ENCODE measurements around the gene SLC26A11.
A peak's percentile ranks its signal among the peaks of the same experiment; 100 is the strongest.

The SLC26A11 gene

DNA sequence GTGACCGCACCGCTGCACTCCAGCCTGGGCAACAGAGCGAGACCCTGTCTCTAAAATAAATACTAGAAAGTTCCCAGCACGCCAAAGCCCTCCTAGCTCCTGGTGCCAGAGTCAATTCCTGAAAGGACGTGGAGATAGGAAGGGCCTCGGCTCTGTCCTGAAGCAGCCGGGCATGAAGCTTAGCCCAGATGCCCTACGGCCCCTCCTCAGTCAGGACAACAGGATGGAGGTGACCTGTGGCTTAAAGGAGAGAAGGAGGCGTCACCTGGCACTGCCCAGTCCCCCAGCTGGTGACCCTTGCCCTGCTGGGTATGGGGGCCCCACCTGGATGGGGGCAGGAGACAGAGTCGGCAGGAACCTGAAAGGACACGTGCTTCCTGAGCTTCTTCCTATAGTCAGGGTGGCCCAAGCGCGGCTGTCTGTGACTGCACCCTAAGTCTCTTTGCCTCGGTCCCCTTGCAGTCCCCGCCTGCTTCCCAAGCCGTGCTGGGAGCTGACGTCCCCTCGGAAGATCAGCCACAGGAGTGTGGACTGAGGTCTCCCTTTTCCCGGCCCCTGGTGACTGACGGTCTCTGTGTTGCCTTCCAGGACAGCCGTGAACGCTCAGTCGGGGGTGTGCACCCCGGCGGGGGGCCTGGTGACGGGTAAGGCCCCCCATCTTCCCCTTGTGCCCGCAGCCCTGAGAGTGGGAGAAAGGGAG lies 25.5 kb downstream of the SLC26A11 start:
- no peak for DNase-seq

DNA sequence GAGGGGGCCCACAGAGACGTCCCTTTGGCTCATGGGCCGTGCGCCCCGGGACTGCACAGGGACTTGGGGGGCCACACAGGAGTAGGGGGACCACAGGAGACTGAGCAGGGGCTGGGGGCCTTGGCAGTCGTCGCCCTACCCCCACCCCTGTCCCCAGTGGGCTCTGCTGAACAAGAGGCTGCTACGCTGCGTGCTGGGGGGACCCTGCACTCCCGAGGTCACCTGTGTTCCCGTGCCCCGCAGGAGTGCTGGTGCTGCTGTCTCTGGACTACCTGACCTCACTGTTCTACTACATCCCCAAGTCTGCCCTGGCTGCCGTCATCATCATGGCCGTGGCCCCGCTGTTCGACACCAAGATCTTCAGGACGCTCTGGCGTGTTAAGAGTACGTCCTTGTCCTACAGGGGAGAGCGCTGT lies 26.0 kb downstream of the SLC26A11 start:
- no peak for DNase-seq

GRCh38 chr17:80246726-80247125 lies 26.5 kb downstream of the SLC26A11 start:
- DNase-seq: no peak

GRCh38 chr17:80247561-80247960 lies 27.3 kb downstream of the SLC26A11 start:
- no peak for DNase-seq

DNA sequence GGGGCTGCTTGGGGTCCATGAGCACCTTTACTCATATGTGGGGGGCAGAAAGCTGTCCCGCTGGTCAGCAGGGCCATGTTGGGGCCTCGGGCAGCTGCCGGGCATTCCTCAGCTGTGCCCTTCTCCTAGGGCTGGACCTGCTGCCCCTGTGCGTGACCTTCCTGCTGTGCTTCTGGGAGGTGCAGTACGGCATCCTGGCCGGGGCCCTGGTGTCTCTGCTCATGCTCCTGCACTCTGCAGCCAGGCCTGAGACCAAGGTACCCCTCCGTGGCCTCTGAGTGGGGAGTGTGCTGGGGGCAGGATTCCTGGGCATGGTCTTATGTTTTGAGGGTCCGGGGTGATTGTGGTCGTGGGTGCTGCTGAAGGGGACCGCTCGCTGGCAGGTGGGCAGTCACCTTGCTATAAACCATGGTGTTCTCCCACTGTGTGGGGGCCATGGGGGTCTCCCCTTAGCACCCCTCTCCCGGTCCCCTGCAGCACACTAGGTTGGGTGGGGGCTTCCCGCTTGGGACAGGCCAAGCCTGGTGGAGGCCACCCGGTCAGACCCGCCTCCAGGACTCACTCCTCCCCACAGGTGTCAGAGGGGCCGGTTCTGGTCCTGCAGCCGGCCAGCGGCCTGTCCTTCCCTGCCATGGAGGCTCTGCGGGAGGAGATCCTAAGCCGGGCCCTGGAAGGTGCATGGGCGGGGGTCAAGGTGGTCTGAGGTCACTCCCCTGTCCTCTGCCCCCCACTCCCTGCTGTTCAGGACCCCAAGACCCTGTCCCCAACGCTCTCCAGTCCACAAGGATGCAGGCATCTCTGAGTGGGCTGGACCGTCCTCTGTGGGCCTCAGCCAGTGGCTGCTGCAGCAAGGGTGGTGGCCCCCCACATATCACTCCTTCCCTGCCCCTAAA lies 28.0 kb downstream of the SLC26A11 start:
- DNase-seq: no peak

DNA sequence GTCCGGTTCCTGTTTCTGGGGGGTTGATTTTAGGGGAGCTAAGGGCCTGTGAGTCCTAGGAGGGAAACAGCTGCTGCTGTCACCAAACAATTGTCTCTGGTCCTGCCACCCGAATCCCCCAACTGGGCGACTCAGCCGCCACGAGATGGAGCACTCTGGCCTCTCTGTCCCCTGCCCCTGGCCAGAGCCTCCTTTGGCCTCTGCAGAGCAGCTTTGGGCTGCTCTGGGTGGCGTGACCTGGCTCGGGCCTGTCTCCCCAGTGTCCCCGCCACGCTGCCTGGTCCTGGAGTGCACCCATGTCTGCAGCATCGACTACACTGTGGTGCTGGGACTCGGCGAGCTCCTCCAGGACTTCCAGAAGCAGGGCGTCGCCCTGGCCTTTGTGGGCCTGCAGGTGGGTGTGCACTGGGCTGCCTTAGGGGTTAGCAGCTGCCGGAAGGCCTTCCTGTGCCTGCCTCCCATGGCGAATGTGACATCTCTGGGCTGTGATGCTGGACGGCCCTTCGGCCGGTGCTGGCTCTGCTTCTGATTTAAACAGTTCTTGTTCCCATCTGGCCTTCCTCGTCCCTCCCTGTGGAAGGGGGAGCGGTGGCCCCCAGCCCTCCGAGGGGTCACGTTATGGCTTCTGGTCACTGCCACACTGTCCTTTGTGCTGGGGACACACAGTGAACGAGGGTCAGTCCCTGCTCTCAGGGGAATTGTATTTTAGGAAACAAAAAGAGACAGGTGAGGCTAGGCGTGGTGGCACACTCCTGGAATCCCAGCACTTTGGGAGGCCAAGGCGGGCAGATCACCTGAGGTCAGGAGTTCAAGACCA lies 28.9 kb downstream of the SLC26A11 start:
- DNase-seq: no peak

DNA sequence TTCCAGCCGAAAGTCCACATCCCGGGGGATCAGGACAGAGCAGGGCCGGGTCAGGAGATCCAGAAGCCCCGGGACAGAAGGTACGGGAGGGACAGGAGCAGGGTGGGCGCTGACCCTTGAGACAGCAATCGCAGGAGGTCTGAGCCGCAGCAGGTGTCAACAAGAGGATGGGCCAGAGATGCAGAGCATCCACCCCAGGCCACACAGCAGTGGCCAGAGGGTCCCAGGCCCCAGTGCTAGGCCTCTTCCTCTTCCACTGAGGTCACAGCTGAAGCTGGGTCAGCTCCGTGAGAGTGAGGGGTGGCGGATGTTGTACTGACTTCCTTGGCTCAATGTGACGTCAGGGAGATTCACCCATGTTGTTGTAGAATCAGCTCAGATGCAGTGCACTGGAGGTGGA lies 31.7 kb downstream of the SLC26A11 start:
- no peak for DNase-seq

DNA sequence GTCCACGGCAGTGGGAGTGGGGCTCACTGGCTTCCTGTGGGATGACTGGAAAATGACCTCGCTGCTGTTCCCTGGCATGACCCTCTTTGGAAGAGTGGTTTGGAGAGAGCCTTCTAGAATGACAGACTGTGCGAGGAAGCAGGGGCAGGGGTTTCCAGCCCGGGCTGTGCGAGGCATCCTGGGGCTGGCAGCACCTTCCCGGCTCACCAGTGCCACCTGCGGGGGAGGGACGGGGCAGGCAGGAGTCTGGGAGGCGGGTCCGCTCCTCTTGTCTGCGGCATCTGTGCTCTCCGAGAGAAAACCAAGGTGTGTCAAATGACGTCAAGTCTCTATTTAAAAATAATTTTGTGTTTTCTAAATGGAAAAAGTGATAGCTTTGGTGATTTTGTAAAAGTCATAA lies 32.6 kb downstream of the SLC26A11 start:
- DNase-seq: peak in 1 of 2 donors; percentile 29

DNA sequence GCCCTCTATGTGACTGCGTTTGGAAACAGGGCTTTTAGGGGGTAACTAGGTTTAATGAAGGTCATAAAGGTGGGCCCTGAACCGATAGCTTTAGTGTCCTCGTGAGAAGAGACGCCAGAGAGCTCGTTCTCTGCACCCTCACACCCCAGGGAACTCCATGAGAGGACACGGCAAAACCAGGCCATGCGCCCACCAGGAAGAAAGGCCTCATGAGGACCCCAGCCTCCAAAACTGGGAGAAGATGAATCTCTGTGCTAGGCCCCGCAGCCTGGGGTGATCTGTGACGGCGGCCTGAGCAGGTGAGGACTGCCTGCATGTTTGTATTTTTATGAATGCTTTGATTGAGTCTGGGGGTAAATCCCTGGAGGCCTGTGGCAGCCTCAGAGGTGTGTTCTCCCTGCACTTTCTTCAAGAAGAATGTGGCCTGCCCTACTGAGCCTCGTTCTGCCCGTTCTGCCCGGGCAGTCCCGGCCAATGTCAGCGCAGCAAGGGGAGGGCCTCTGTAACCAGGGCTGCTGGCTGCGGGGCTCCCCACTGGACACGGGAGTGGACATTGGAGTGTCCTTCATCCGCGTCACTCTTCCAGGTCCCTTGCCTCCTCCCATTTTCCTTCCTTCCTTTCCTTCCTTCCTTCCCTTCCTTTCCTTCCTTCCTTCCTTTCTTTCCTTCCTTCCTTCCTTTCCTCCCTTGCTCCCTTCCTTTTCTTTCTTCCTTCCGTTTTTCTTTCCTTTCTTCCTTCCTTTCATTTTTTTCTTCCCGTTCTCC lies 33.6 kb downstream of the SLC26A11 start:
- no peak for DNase-seq

DNA sequence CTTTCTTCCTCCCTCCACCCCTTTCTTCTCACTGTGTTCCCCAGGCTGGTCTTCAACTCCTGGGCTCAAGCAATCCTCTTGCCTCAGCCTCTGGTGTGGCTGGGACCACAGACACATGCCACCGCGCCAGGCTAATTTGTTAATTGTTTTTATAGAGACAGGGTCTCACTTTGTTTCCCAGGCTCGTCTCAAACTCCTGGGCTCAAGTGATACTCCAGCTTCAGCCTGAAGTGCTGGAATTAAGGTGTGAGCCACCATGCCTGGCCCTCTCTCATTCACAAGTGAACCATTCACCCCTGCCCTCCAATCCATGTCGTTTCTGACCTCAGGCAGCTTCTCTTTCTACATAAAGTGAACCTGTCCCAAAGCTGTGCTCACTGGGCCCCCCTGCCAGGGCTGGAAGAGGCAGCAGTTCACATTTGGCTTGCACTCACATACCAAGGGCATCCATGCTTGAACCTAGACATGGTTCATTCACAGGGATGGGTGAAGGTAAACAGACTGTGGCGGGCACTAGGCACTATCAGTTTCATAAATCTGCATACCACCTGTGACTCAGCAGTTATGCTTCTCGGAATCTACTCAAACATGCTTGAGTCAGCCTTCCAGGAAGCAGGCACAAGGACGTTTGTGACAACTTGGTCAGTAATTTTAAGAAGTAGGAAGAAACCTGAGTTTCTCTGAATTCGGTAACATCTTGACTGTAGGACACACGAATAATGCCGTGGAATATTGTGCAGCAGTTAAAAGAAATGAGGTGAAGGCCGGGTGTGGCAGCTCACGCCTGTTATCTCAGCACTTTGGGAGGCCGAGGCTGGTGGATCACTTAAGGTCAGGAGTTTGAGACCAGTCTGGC lies 34.4 kb downstream of the SLC26A11 start:
- DNase-seq: peak; percentile 74 to 84

DNA sequence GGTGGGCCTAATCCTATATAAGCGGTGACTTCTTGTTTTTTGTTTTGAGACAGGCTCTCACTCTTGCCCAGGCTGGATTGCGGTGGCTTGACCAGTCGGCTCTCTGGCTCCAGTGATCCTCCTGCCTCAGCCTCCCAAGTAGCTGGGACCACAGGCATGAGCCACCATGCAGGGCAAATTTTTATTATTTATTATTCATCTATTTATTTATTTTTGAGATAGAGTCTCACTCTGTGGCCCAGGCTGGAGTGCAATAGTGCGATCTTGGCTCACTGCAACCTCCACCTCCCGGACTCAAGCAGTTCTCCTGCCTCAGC lies 35.8 kb downstream of the SLC26A11 start:
- DNase-seq: no peak

GRCh38 chr17:80257716-80258213 lies 37.5 kb downstream of the SLC26A11 start:
- DNase-seq: no peak

- peak in 1 of 2 donors; percentile 36 for DNase-seq
These were observed 38.1 kb downstream of the SLC26A11 start for GRCh38 chr17:80258296-80258695.

GRCh38 chr17:80259457-80260068 lies 39.3 kb downstream of the SLC26A11 start:
- DNase-seq: no peak

GRCh38 chr17:80260069-80260535 lies 39.9 kb downstream of the SLC26A11 start:
- DNase-seq: peak; percentile 57 to 80

DNA sequence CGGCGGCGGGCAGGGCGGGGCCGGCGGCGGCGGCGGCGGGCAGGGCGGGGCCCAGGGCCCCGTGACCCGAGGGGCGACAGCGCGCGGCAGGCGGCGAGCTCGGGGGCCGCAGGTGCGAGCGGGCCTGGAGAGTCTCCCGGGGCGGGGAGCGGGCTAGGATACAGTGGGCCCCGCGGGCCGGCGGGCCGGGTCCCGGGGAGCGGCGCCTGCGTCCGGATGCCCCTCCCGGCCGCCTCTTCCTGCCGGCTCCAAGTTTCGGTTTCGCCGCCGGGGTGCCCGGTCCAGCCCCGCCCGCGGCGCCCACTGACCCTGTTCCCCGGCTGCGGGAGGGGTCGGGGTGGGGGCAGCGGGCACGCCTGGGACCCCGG lies 40.5 kb downstream of the SLC26A11 start, which contains the start of gene RNF213:
Gene RNF213, plus strand, starts transcription at position 62 of the 368 bp plus-strand sequence. CDS start 2,830 bp downstream, outside the sequence.
- peak; percentile 30 to 47 for DNase-seq

DNA sequence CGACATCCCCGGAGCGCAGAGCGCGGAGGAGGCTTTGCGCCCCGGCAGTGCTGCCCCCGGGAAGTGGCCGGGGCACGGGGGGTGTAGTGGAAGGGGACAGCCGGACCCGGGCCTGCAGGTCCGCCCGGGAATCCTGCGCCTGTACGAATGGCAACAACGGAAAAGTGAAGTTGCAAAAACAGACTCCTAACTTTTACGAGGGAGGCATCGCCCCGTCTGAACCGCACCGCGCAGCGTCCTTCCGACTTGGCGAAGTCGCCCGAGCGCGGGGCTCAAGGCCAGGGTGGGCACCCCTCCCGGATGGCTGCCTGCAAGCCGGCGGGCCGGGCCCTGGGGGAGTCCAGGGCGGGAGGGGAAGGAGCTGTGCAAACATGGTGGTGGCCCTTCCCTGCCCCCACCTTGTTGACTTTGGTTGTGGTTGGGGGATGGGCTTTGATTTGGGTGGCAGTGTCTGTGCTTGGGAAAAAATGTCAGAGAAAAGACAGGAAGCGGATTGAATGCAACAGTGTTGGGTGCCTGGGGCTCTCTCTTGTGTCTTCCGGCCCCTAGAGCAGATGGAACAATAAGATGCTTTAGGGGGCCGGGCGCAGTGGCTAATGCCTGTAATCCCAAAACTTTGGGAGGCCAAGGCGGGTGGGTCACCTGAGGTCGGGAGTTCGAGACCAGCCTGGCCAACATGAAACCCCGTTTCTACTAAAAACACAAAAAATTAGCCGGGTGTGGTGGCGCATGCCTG lies 41.1 kb downstream of the SLC26A11 start:
- DNase-seq: peak; percentile 17 to 38

GRCh38 chr17:80261895-80262279 lies 41.7 kb downstream of the SLC26A11 start:
- no peak for DNase-seq

- DNase-seq: no peak
These were observed 42.1 kb downstream of the SLC26A11 start for GRCh38 chr17:80262291-80262690.

DNA sequence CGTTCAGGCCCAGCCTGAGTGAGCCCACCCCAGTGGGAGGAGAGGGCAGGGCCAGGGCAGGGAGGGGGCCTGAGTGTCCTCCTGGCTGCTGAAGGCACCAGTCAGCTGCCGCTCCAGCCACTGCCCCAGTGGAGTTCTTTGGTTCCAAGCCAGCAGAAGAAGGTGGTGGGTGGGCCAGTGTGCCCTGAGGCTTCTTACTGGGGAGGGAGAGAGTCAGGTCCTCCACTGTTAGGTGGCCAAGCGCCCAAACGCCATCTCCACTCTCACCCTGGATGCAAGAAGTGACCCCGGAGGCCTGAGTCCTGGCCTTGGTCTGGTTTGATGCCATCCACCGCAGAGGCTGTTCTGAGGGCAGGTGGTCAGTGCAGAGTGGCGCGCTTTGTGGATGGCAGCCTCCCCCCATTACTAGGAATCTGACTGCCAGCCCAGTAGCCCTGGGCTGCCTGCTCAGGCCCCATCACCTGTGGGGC lies 42.6 kb downstream of the SLC26A11 start:
- DNase-seq: no peak
